ENCODE data around the gene MAGEB2. TPM values are rescaled to one million over a fixed set of nuclear protein-coding genes. Genes with fewer than 3 reads are reported as not detected.

Gene MAGEB2
- total RNA-seq, 1 donor from 2014 or later: not detected

GRCh38 chrX:30228526-30228925 lies 13.2 kb downstream of the MAGEB2 start:
- TF ChIP-seq CTCF (conservative IDR thresholded peaks at IDR 0.05): no peak
- Mint-ChIP-seq H3K9me3 (no peaks in the 10 kb centered on the region), H3K4me3 (no peak overlapping the region), H3K4me1 (no peaks in the 10 kb centered on the region), H3K27me3 (ENCODE audit: low read depth) (no peaks in the 10 kb centered on the region), H3K36me3 (ENCODE audit: low read depth) (no peaks in the 10 kb centered on the region), H3K27ac (ENCODE audit: unreplicated experiment) (no peak overlapping the region)
- DNase-seq (ENCODE audit: low read depth, low spot score): no peak

- H3K27me3 Mint-ChIP-seq (ENCODE audit: low read depth): no peaks in the 10 kb centered on the region
- H3K4me1 Mint-ChIP-seq: no peaks in the 10 kb centered on the region
- no peak for TF ChIP-seq CTCF (conservative IDR thresholded peaks at IDR 0.05)
- H3K9me3 Mint-ChIP-seq: no peaks in the 10 kb centered on the region
- H3K4me3 Mint-ChIP-seq: no peak within 1 kb of the TSS
- H3K36me3 Mint-ChIP-seq (ENCODE audit: low read depth): no peaks in the 10 kb centered on the region
- H3K27ac Mint-ChIP-seq (ENCODE audit: unreplicated experiment): no peak within 1 kb of the TSS
- DNase-seq (ENCODE audit: low read depth, low spot score): no peak
Observed at GRCh38 chrX:30230395-30230794, 15.0 kb downstream of the MAGEB2 start, which contains the start of gene MAGEB3. MAGEB3 (plus strand) TSS chrX:30230657; CDS start chrX:30235925, 5,268 bp downstream.

- no peaks in the 10 kb centered on the region for H3K4me1 Mint-ChIP-seq
- H3K27me3 Mint-ChIP-seq (ENCODE audit: low read depth): no peaks in the 10 kb centered on the region
- no peak for TF ChIP-seq CTCF (conservative IDR thresholded peaks at IDR 0.05)
- DNase-seq (ENCODE audit: low read depth, low spot score): no peak
- no peaks in the 10 kb centered on the region for H3K36me3 Mint-ChIP-seq (ENCODE audit: low read depth)
- no peaks in the 10 kb centered on the region for H3K9me3 Mint-ChIP-seq
- no peak within 1 kb of the TSS for H3K27ac Mint-ChIP-seq (ENCODE audit: unreplicated experiment)
- no peak within 1 kb of the TSS for H3K4me3 Mint-ChIP-seq
Observed at GRCh38 chrX:30241724-30242415, 26.5 kb downstream of the MAGEB2 start, which contains the start of gene MAGEB4. MAGEB4 (plus strand) TSS chrX:30242000; CDS start chrX:30242136, 136 bp downstream.

GRCh38 chrX:30246769-30247489 lies 31.6 kb downstream of the MAGEB2 start, which contains the start of gene MAGEB1:
MAGEB1 (plus strand) TSS chrX:30247146; CDS start chrX:30250494, 3,348 bp downstream.
- H3K36me3 Mint-ChIP-seq (ENCODE audit: low read depth): no peaks in the 10 kb centered on the region
- H3K4me1 Mint-ChIP-seq: no peaks in the 10 kb centered on the region
- H3K27ac Mint-ChIP-seq (ENCODE audit: unreplicated experiment): no peak within 1 kb of the TSS
- TF ChIP-seq CTCF (conservative IDR thresholded peaks at IDR 0.05): no peak
- DNase-seq (ENCODE audit: low read depth, low spot score): no peak
- H3K4me3 Mint-ChIP-seq: no peak within 1 kb of the TSS
- peaks cover 6% of the 10 kb centered on the region for H3K9me3 Mint-ChIP-seq
- H3K27me3 Mint-ChIP-seq (ENCODE audit: low read depth): no peaks in the 10 kb centered on the region

- Mint-ChIP-seq H3K9me3 (peaks cover 6% of the 10 kb centered on the region), H3K27ac (ENCODE audit: unreplicated experiment) (no peak overlapping the region)
- no peak for TF ChIP-seq CTCF (conservative IDR thresholded peaks at IDR 0.05)
Observed at GRCh38 chrX:30248854-30249253, 33.5 kb downstream of the MAGEB2 start.

More at GRCh38 chrX:30248854-30249253, 33.5 kb downstream of the MAGEB2 start:
- Mint-ChIP-seq H3K36me3 (ENCODE audit: low read depth) (no peaks in the 10 kb centered on the region), H3K4me3 (no peak overlapping the region), H3K27me3 (ENCODE audit: low read depth) (no peaks in the 10 kb centered on the region), H3K4me1 (no peaks in the 10 kb centered on the region)
- no peak for DNase-seq (ENCODE audit: low read depth, low spot score)
